GM23338 (cell line): ENCODE measurements around the gene PTPRQ. TPM values are rescaled to one million over a fixed set of nuclear protein-coding genes. Genes with fewer than 3 reads are reported as not detected.

ENCODE experiments used
- ATAC-seq: fragments of 200-7000 bp; cut with Tn5 transposase; 3 replicates; pipeline ENCODE4 v1.9.1; 2020
- DNase-seq: peaks from one replicate; pipeline ENCODE4 v3.0.0-alpha.2; 2015; ENCODE audit warnings: low spot score
- H2AFZ ChIP-seq: fragments of 200-600 bp; sonication (generic); 2 replicates; pipeline ENCODE4 v1.8.0; 2016; ENCODE audit warnings: antibody characterized with exemption, mild to moderate bottlenecking, moderate library complexity
- H3F3A ChIP-seq: fragments of 200-600 bp; sonication (generic); replicated peaks from 2 replicates; pipeline ENCODE4 v1.8.0; 2017; ENCODE audit warnings: antibody characterized with exemption, mixed run types, low read depth
- H3K27ac ChIP-seq: fragments of 200-600 bp; sonication (generic); 2 replicates; pipeline ENCODE4 v1.6.1; 2016; ENCODE audit warnings: low read depth
- H3K27me3 ChIP-seq: fragments of 200-600 bp; sonication (generic); 2 replicates; pipeline ENCODE4 v1.8.0; 2016; ENCODE audit warnings: mild to moderate bottlenecking, mixed run types, moderate library complexity; ENCODE audit not compliant: insufficient read depth
- H3K36me3 ChIP-seq: fragments of 200-600 bp; sonication (generic); 2 replicates; pipeline ENCODE4 v1.8.0; 2016; ENCODE audit warnings: mild to moderate bottlenecking; ENCODE audit not compliant: insufficient read depth
- H3K4me1 ChIP-seq: fragments of 200-600 bp; sonication (generic); 2 replicates; pipeline ENCODE4 v1.8.0; 2016; ENCODE audit warnings: mild to moderate bottlenecking, moderate library complexity; ENCODE audit not compliant: insufficient read depth
- H3K4me2 ChIP-seq: fragments of 200-600 bp; sonication (generic); 2 replicates; pipeline ENCODE4 v1.7.1; 2017; ENCODE audit warnings: mixed run types
- H3K4me3 ChIP-seq: fragments of 200-600 bp; sonication (generic); 2 replicates; pipeline ENCODE4 v1.6.1; 2016; ENCODE audit warnings: mixed run types
- H3K79me2 ChIP-seq: fragments of 200-600 bp; sonication (generic); replicated peaks from 2 replicates; pipeline ENCODE4 v1.8.0; 2017; ENCODE audit warnings: mild to moderate bottlenecking; ENCODE audit not compliant: insufficient read depth
- H3K9me2 ChIP-seq: fragments of 200-600 bp; sonication (generic); 2 replicates; pipeline ENCODE4 v1.8.0; 2017; ENCODE audit not compliant: insufficient read depth
- H4K20me1 ChIP-seq: fragments of 200-600 bp; sonication (generic); replicated peaks from 2 replicates; pipeline ENCODE4 v1.8.0; 2017; ENCODE audit warnings: mild to moderate bottlenecking; ENCODE audit not compliant: insufficient read depth
- H3K27ac Mint-ChIP-seq: 2 replicates; pipeline ENCODE4 v1.8.0; 2020; ENCODE audit warnings: inconsistent platforms, mild to moderate bottlenecking, moderate library complexity, mixed read lengths
- H3K27me3 Mint-ChIP-seq: 3 replicates; pipeline ENCODE4 v1.8.0; 2022; ENCODE audit warnings: low read depth, mild to moderate bottlenecking, moderate library complexity, mixed read lengths, inconsistent platforms; ENCODE audit not compliant: insufficient read depth, poor library complexity
- H3K36me3 Mint-ChIP-seq: 3 replicates; pipeline ENCODE4 v1.8.0; 2021; ENCODE audit warnings: low read depth, mild to moderate bottlenecking, inconsistent platforms, moderate library complexity, mixed read lengths
- H3K4me1 Mint-ChIP-seq: 3 replicates; pipeline ENCODE4 v1.8.0; 2020; ENCODE audit warnings: mild to moderate bottlenecking, inconsistent platforms, mixed read lengths
- H3K4me3 Mint-ChIP-seq: 3 replicates; pipeline ENCODE4 v1.8.0; 2021; ENCODE audit warnings: moderate library complexity, mild to moderate bottlenecking, inconsistent platforms, mixed read lengths
- H3K9me3 Mint-ChIP-seq: 3 replicates; pipeline ENCODE4 v1.8.0; 2020; ENCODE audit warnings: moderate library complexity, mild to moderate bottlenecking, inconsistent platforms, mixed read lengths
- CREB1 ChIP-seq: fragments of 250-450 bp; sonication (Bioruptor Pico); IDR thresholded peaks from 2 replicates; pipeline ENCODE4 v1.5.0; 2020; ENCODE audit warnings: low read depth, mild to moderate bottlenecking, moderate library complexity
- CTCF ChIP-seq, 2 experiments: fragments of 200-600 bp in 1 of 2; sonication (generic) in 1 of 2; conservative IDR thresholded peaks; 2 replicates each; pipeline versions ENCODE4 v1.5.1 to v1.6.1; 2016 to 2017; ENCODE audit warnings: antibody characterized with exemption in 2 of 2, low read depth in 2 of 2, mild to moderate bottlenecking in 2 of 2, moderate library complexity in 1 of 2
- ETS1 ChIP-seq: IDR thresholded peaks from 2 replicates; pipeline ENCODE4 v1.6.1; 2016; ENCODE audit warnings: antibody characterized with exemption
- EZH2 ChIP-seq: fragments of 200-600 bp; sonication (generic); IDR thresholded peaks from one replicate; pipeline ENCODE4 v1.8.0; 2017; ENCODE audit warnings: antibody characterized with exemption, mild to moderate bottlenecking, low read depth; ENCODE audit not compliant: unreplicated experiment
- EZH2phosphoT487 ChIP-seq: fragments of 200-600 bp; sonication (generic); IDR thresholded peaks from one replicate; pipeline ENCODE4 v1.8.1; 2018; ENCODE audit warnings: antibody characterized with exemption; ENCODE audit not compliant: unreplicated experiment
- JUNB ChIP-seq: IDR thresholded peaks from one replicate; pipeline ENCODE4 v1.6.1; 2016; ENCODE audit warnings: antibody characterized with exemption; ENCODE audit not compliant: unreplicated experiment
- NANOG ChIP-seq: IDR thresholded peaks from 2 replicates; pipeline ENCODE4 v1.6.1; 2016; ENCODE audit warnings: antibody characterized with exemption, borderline replicate concordance
- POLR2AphosphoS5 ChIP-seq: IDR thresholded peaks from 2 replicates; pipeline ENCODE4 v1.6.1; 2016; ENCODE audit warnings: antibody characterized with exemption, low read depth
- REST ChIP-seq: IDR thresholded peaks from one replicate; pipeline ENCODE4 v1.6.1; 2018; ENCODE audit warnings: antibody characterized with exemption; ENCODE audit not compliant: unreplicated experiment
- STAT1 ChIP-seq: IDR thresholded peaks from one replicate; pipeline ENCODE4 v1.6.1; 2016; ENCODE audit warnings: antibody characterized with exemption; ENCODE audit not compliant: unreplicated experiment
- ZNF114 ChIP-seq: fragments of 250-450 bp; sonication (Bioruptor Pico); IDR thresholded peaks from 2 replicates; pipeline ENCODE4 v1.5.0; 2020; ENCODE audit warnings: mild to moderate bottlenecking, moderate library complexity
- ZNF331 ChIP-seq: fragments of 250-450 bp; sonication (Bioruptor Pico); IDR thresholded peaks from 2 replicates; pipeline ENCODE4 v1.5.0; 2020; ENCODE audit warnings: low read depth, mild to moderate bottlenecking, moderate library complexity
- ZNF462 ChIP-seq: fragments of 250-450 bp; sonication (Bioruptor Pico); IDR thresholded peaks from 2 replicates; pipeline ENCODE4 v1.5.0; 2020; ENCODE audit warnings: mild to moderate bottlenecking, moderate library complexity
- polyA plus RNA-seq: library from polyadenylated mRNA; unstranded; fragments of >200 nt; fragmentation: Nextera tagmentation; extraction: Ambion mirVana; gene quantifications from 2 replicates; pipeline ENCODE4 v1.2.1, GENCODE V29; 2016
- total RNA-seq: library from RNA; depleted of rRNA; stranded (reverse); fragments of >200 nt; shearing (Covaris generic); gene quantifications from 2 replicates; pipeline ENCODE4 v1.2.3, GENCODE V29; 2014

The PTPRQ gene
- total and polyA plus RNA-seq, 2 experiments from 2014 or later, result not detected

- Histone ChIP-seq H3F3A (no peaks in the 10 kb centered on the region), H3K9me2 (no peaks in the 10 kb centered on the region), H3K4me3 (no peak overlapping the region), H4K20me1 (no peaks in the 10 kb centered on the region), H2AFZ (no peak overlapping the region), H3K36me3 (no peaks in the 10 kb centered on the region), H3K4me2 (no peak overlapping the region), H3K27me3 (no peaks in the 10 kb centered on the region), H3K79me2 (no peaks in the 10 kb centered on the region), H3K4me1 (no peaks in the 10 kb centered on the region), H3K27ac (no peak overlapping the region)
- Mint-ChIP-seq H3K4me3 (no peak overlapping the region), H3K27me3 (no peaks in the 10 kb centered on the region), H3K27ac (no peak overlapping the region), H3K4me1 (no peaks in the 10 kb centered on the region; the same call in 2 of the 3 replicates), H3K9me3 (no peaks in the 10 kb centered on the region), H3K36me3 (no peaks in the 10 kb centered on the region)
- no peak for TF ChIP-seq ZNF114 (CRISPR knock-in tag)
- no peak for TF ChIP-seq EZH2phosphoT487
- no peak for TF ChIP-seq EZH2
- TF ChIP-seq ETS1, result no peak
- TF ChIP-seq STAT1, result no peak
- TF ChIP-seq POLR2AphosphoS5, result no peak
- no peak for TF ChIP-seq CTCF (conservative IDR thresholded peaks at IDR 0.05; ENCODE audit: low read depth in 2 of 2)
- no peak for TF ChIP-seq CREB1 (CRISPR knock-in tag)
- no peak for TF ChIP-seq ZNF462 (CRISPR knock-in tag)
- TF ChIP-seq ZNF331 (CRISPR knock-in tag), result no peak
- TF ChIP-seq NANOG, result no peak
- TF ChIP-seq REST, result no peak
- no peak for TF ChIP-seq JUNB
- ATAC-seq (no peak), DNase-seq (no peak)
Observed at GRCh38 chr12:80659512-80660063, 215.6 kb downstream of the PTPRQ start.
